SK-N-SH (cell line): ENCODE data around the gene PA2G4. TPM values are rescaled to one million over a fixed set of nuclear protein-coding genes. Genes with fewer than 3 reads are reported as not detected.

Experiments used
- CTCF ChIA-PET: fragments of 300-600, 350-600 bp; formaldehyde crosslinking; extraction: SDS; loops from one replicate; lab custom pipeline; 2021; lab: Yijun Ruan, JAX
- POLR2A ChIA-PET: fragments of 350-600 bp; sonication (Branson Sonifier 250); formaldehyde crosslinking; extraction: SDS; loops from one replicate; lab custom pipeline; 2020; ENCODE audit warnings: antibody characterized with exemption, inconsistent platforms; lab: Yijun Ruan, JAX
- DNase-seq: peaks from one replicate; pipeline ENCODE4 v3.0.0; 2012
- H2AFZ ChIP-seq: fragments of 200-600 bp; sonication (generic); 2 replicates; pipeline ENCODE4 v1.8.1; 2016; ENCODE audit warnings: antibody characterized with exemption, mild to moderate bottlenecking, low read depth
- H3F3A ChIP-seq: fragments of 200-600 bp; sonication (generic); replicated peaks from 2 replicates; pipeline ENCODE3; 2016; ENCODE audit warnings: antibody characterized with exemption, mild to moderate bottlenecking; ENCODE audit not compliant: insufficient read depth
- H3K27ac ChIP-seq, 2 experiments: fragments of 200-500 bp in 1 of 2; fragments of 200-600 bp in 1 of 2; sonication (Bioruptor generic) in 1 of 2; sonication (generic), shearing (Covaris generic) in 1 of 2; 2 replicates each; pipeline versions ENCODE4 v1.5.1 to v1.6.1; 2014 to 2016; ENCODE audit warnings: low read depth in 2 of 2, inconsistent platforms in 1 of 2, low read length in 1 of 2, mild to moderate bottlenecking in 1 of 2, mixed read lengths in 1 of 2
- H3K27me3 ChIP-seq: fragments of 200-600 bp; sonication (generic), shearing (Covaris generic); 2 replicates; pipeline ENCODE4 v1.6.1; 2016; ENCODE audit warnings: mixed run types; ENCODE audit not compliant: insufficient read depth
- H3K36me3 ChIP-seq, 2 experiments: fragments of 200-500 bp in 1 of 2; fragments of 200-600 bp in 1 of 2; sonication (Bioruptor generic) in 1 of 2; sonication (generic) in 1 of 2; replicated peaks in 1 of 2; 2 replicates each; pipeline versions ENCODE3 to v1.5.1; 2014 to 2016; ENCODE audit warnings: low read length in 1 of 2, mild to moderate bottlenecking in 1 of 2; ENCODE audit not compliant: insufficient read depth in 2 of 2, control insufficient read depth in 1 of 2
- H3K4me1 ChIP-seq, 2 experiments: fragments of 200-500 bp in 1 of 2; fragments of 200-600 bp in 1 of 2; sonication (Bioruptor generic) in 1 of 2; sonication (generic), shearing (Covaris generic) in 1 of 2; 2 replicates each; pipeline versions ENCODE4 v1.5.1 to v1.6.1; 2014 to 2016; ENCODE audit warnings: low read depth in 1 of 2, low read length in 1 of 2, mixed run types in 1 of 2; ENCODE audit not compliant: insufficient read depth in 2 of 2, control insufficient read depth in 1 of 2
- H3K4me2 ChIP-seq: fragments of 200-600 bp; sonication (generic), shearing (Covaris generic); 2 replicates; pipeline ENCODE4 v1.6.1; 2017; ENCODE audit warnings: mixed run types
- H3K4me3 ChIP-seq, 2 experiments: fragments of 200-500 bp in 1 of 2; fragments of 200-600 bp in 1 of 2; sonication (Bioruptor generic) in 1 of 2; sonication (generic), shearing (Covaris generic) in 1 of 2; 2 replicates each; pipeline versions ENCODE4 v1.5.1 to v1.8.1; 2014 to 2016; ENCODE audit warnings: low read depth in 2 of 2, inconsistent platforms in 1 of 2, low read length in 1 of 2, mild to moderate bottlenecking in 1 of 2, mixed read lengths in 1 of 2, moderate library complexity in 1 of 2
- H3K79me2 ChIP-seq: fragments of 200-600 bp; sonication (generic); 2 replicates; pipeline ENCODE4 v1.8.1; 2017; ENCODE audit warnings: mild to moderate bottlenecking; ENCODE audit not compliant: insufficient read depth
- H3K9ac ChIP-seq: fragments of 200-600 bp; sonication (generic); 2 replicates; pipeline ENCODE4 v1.6.1; 2017; ENCODE audit warnings: mixed run types
- H3K9me2 ChIP-seq: fragments of 200-600 bp; sonication (generic); 2 replicates; pipeline ENCODE4 v1.6.1; 2017; ENCODE audit warnings: mixed run types
- H3K9me3 ChIP-seq: fragments of 200-600 bp; sonication (generic); 2 replicates; pipeline ENCODE4 v1.6.1; 2017; ENCODE audit warnings: mixed run types, mild to moderate bottlenecking, moderate library complexity
- H4K20me1 ChIP-seq: fragments of 200-600 bp; sonication (generic); 2 replicates; pipeline ENCODE4 v1.6.1; 2017; ENCODE audit warnings: mild to moderate bottlenecking, mixed run types; ENCODE audit not compliant: insufficient read depth
- CHD2 ChIP-seq: fragments of 150-350 bp; IDR thresholded peaks from 2 replicates; pipeline ENCODE4 v1.6.1; 2018; ENCODE audit warnings: low read length; ENCODE audit not compliant: partially characterized antibody
- EZH2phosphoT487 ChIP-seq: fragments of 200-600 bp; sonication (generic); IDR thresholded peaks from 2 replicates; pipeline ENCODE4 v1.6.1; 2017; ENCODE audit warnings: low read depth, mixed run types, mild to moderate bottlenecking, antibody characterized with exemption, moderate library complexity, borderline replicate concordance
- FOSL2 ChIP-seq: IDR thresholded peaks from 2 replicates; pipeline ENCODE4 v1.4.0; 2012; ENCODE audit warnings: low read depth, mild to moderate bottlenecking, moderate library complexity, borderline replicate concordance
- GABPA ChIP-seq: IDR thresholded peaks from 2 replicates; pipeline ENCODE4 v1.4.0; 2012; ENCODE audit warnings: low read depth, mild to moderate bottlenecking
- GATA2 ChIP-seq: sonication (generic); formaldehyde crosslinking; IDR thresholded peaks from 2 replicates; pipeline ENCODE4 v1.5.0; 2020; ENCODE audit warnings: mild to moderate bottlenecking, missing genetic modification reagents
- JUND ChIP-seq: IDR thresholded peaks from 2 replicates; pipeline ENCODE4 v1.4.0; 2012
- MEF2A ChIP-seq: IDR thresholded peaks from 2 replicates; pipeline ENCODE4 v1.4.0; 2012; ENCODE audit warnings: low read depth, borderline replicate concordance
- MXI1 ChIP-seq: IDR thresholded peaks from 2 replicates; pipeline ENCODE4 v1.6.1; 2012; ENCODE audit warnings: mild to moderate bottlenecking, low read depth, low read length, improper control_type of control experiment
- NFIC ChIP-seq: IDR thresholded peaks from 2 replicates; pipeline ENCODE4 v1.4.0; 2012; ENCODE audit warnings: borderline replicate concordance
- RCOR1 ChIP-seq: fragments of 150-350 bp; IDR thresholded peaks from 2 replicates; pipeline ENCODE4 v1.6.1; 2017; ENCODE audit warnings: antibody characterized with exemption, low read length
- REST ChIP-seq: IDR thresholded peaks from 2 replicates; pipeline ENCODE4 v1.6.1; 2012; ENCODE audit warnings: mild to moderate bottlenecking, low read depth, low read length, moderate library complexity
- RXRA ChIP-seq: IDR thresholded peaks from 2 replicates; pipeline ENCODE4 v1.4.0; 2012; ENCODE audit warnings: low read depth, mild to moderate bottlenecking, borderline replicate concordance
- SIN3A ChIP-seq: IDR thresholded peaks from 2 replicates; pipeline ENCODE4 v1.6.1; 2012; ENCODE audit warnings: low read depth, mild to moderate bottlenecking, low read length, moderate library complexity, borderline replicate concordance
- TCF12 ChIP-seq: IDR thresholded peaks from 2 replicates; pipeline ENCODE4 v1.4.0; 2012
- TEAD4 ChIP-seq: IDR thresholded peaks from 2 replicates; pipeline ENCODE4 v1.4.0; 2012; ENCODE audit warnings: mild to moderate bottlenecking, borderline replicate concordance; ENCODE audit not compliant: insufficient read depth
- YY1 ChIP-seq: IDR thresholded peaks from 2 replicates; pipeline ENCODE4 v1.4.0; 2012; ENCODE audit warnings: low read depth, mild to moderate bottlenecking
- ZBTB33 ChIP-seq: IDR thresholded peaks from 2 replicates; pipeline ENCODE4 v1.4.0; 2012; ENCODE audit warnings: low read depth, borderline replicate concordance
- WGBS: methylation state at CpG from one replicate; pipeline ENCODE4 v1.1.6; 2017; ENCODE audit warnings: low lambda C conversion rate; 5-methylcytosine and 5-hydroxymethylcytosine counted together
- polyA plus RNA-seq, 3 experiments: library from polyadenylated mRNA; depleted of rRNA; stranded (reverse); fragments of >200 nt; gene quantifications; 2 replicates each; pipeline ENCODE4 v1.2.3, GENCODE V29; 2012
- TF ChIP-seq, protein P1 (sequence below): IDR thresholded peaks from 2 replicates; pipeline ENCODE4 v1.4.0; 2012; ENCODE audit warnings: low read depth

Gene PA2G4
- polyA plus RNA-seq, 1 of the 3 experiments (the other 2 are of a cell fraction): 207 TPM

- Histone ChIP-seq H2AFZ (no peak overlapping the region), H4K20me1 (no peaks in the 10 kb centered on the region), H3K9me3 (no peaks in the 10 kb centered on the region), H3F3A (no peaks in the 10 kb centered on the region), H3K79me2 (no peaks in the 10 kb centered on the region), H3K9me2 (no peaks in the 10 kb centered on the region), H3K9ac (no peak overlapping the region), H3K4me1 (no peaks in the 10 kb centered on the region), H3K36me3 (no peaks in the 10 kb centered on the region), H3K4me2 (no peak overlapping the region), H3K4me3 (no peak overlapping the region), H3K27ac (no peak overlapping the region), H3K27me3 (peaks cover 33% of the 10 kb centered on the region; the same call in 1 of the 2 replicates)
- CTCF ChIA-PET: no interaction called here
- TF ChIP-seq YY1 (no peak), SIN3A (no peak), NFIC (no peak), TCF12 (no peak), MEF2A (no peak), ZBTB33 (no peak), JUND (no peak), REST (no peak), CHD2 (no peak), RCOR1 (no peak), RXRA (no peak)
- TF ChIP-seq, protein P1, sequence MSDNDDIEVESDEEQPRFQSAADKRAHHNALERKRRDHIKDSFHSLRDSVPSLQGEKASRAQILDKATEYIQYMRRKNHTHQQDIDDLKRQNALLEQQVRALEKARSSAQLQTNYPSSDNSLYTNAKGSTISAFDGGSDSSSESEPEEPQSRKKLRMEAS: no peak
- DNase-seq: no peak
- POLR2A ChIA-PET: no interaction called here
- WGBS: 72% methylated on average over 6 of the region's 6 CpGs
These were observed 6.6 kb upstream of the PA2G4 start for GRCh38 chr12:56097738-56098137.

DNA sequence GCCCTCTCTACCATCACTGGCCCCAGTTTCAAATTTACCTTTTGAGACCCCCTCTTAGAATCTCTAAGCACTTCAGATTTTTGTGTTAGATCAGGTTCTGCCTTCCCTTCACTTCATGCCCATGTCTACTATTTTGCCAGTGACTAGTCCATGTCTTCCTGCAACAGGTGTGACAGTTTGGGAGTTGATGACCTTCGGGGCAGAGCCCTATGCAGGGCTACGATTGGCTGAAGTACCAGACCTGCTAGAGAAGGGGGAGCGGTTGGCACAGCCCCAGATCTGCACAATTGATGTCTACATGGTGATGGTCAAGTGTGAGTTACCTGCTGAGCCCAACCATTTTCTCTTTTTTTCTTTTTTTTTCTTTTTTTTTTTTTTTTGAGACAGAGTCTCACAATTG is 5.8 kb upstream of the PA2G4 start:
- no peak overlapping the region for H3K9ac ChIP-seq
- no peaks in the 10 kb centered on the region for H3K36me3 ChIP-seq
- peaks cover 30% of the 10 kb centered on the region; the same call in 1 of the 2 replicates for H3K27me3 ChIP-seq
- H3K4me3 ChIP-seq: no peak overlapping the region
- ChIA-PET POLR2A (no interaction called here), CTCF (no interaction called here)
- no peaks in the 10 kb centered on the region for H3K9me2 ChIP-seq
- 21% methylated on average over 3 of the region's 3 CpGs for WGBS
- no peak for DNase-seq
- no peak overlapping the region for H2AFZ ChIP-seq
- H3K4me2 ChIP-seq: no peak overlapping the region
- H3K4me1 ChIP-seq: peaks cover 0 to 4% of the 10 kb centered on the region in 2 experiments; a peak in 2 of 4 replicates
- no peaks in the 10 kb centered on the region for H3K79me2 ChIP-seq
- H3K9me3 ChIP-seq: no peaks in the 10 kb centered on the region
- no peaks in the 10 kb centered on the region for H3F3A ChIP-seq
- no peaks in the 10 kb centered on the region for H4K20me1 ChIP-seq
- no peak overlapping the region for H3K27ac ChIP-seq
- TF ChIP-seq RCOR1: no peak
- TF ChIP-seq GABPA: no peak
- no peak for TF ChIP-seq GATA2 (CRISPR knock-in tag)
- TF ChIP-seq REST: no peak
- no peak for TF ChIP-seq TEAD4
- TF ChIP-seq EZH2phosphoT487: no peak
- TF ChIP-seq SIN3A: no peak
- no peak for TF ChIP-seq MXI1
- TF ChIP-seq FOSL2: no peak
